NT2/D1 (cell line): ENCODE measurements around the gene ESAM.

ENCODE experiments used
- SUZ12 ChIP-seq: IDR thresholded peaks from 2 replicates; pipeline ENCODE4 v1.6.1; 2011; ENCODE audit not compliant: insufficient read length, insufficient read depth; ENCODE audit errors: extremely low read depth
- YY1 ChIP-seq: IDR thresholded peaks from 2 replicates; pipeline ENCODE4 v1.6.1; 2011; ENCODE audit not compliant: insufficient read length, insufficient read depth

GRCh38 chr11:124798991-124799347 is 36.9 kb upstream of the ESAM start:
- TF ChIP-seq SUZ12 (no peak), YY1 (no peak)
